H9 (cell line): ENCODE measurements around the gene SQOR. TPM values are rescaled to one million over a fixed set of nuclear protein-coding genes. Genes with fewer than 3 reads are reported as not detected.

Experiments
- DNase-seq: peaks from one replicate; pipeline ENCODE4 v3.0.0-alpha.2; 2017
- H2AFZ ChIP-seq: one replicate; pipeline ENCODE4 v1.6.1; 2013; ENCODE audit warnings: mild to moderate bottlenecking, low read length, control low read depth, moderate library complexity
- H2AK5ac ChIP-seq: 2 replicates; pipeline ENCODE4 v1.6.1; 2013; ENCODE audit warnings: low read length, control low read depth, mixed read lengths; ENCODE audit not compliant: insufficient read length
- H2BK120ac ChIP-seq: one replicate; pipeline ENCODE4 v1.6.1; 2013; ENCODE audit warnings: low read depth, mild to moderate bottlenecking, low read length, control low read depth, inconsistent platforms; ENCODE audit not compliant: poor library complexity, severe bottlenecking
- H2BK12ac ChIP-seq: 2 replicates; pipeline ENCODE4 v1.6.1; 2013; ENCODE audit warnings: low read length, control low read depth, mixed read lengths, low read depth; ENCODE audit not compliant: insufficient read length
- H2BK15ac ChIP-seq: 2 replicates; pipeline ENCODE4 v1.6.1; 2013; ENCODE audit warnings: low read depth, low read length, control low read depth
- H2BK20ac ChIP-seq: one replicate; pipeline ENCODE4 v1.6.1; 2013; ENCODE audit warnings: low read depth, mild to moderate bottlenecking, low read length, control low read depth, inconsistent platforms; ENCODE audit not compliant: poor library complexity, severe bottlenecking
- H2BK5ac ChIP-seq: 2 replicates; pipeline ENCODE4 v1.6.1; 2013; ENCODE audit warnings: low read length, control low read depth, mixed read lengths; ENCODE audit not compliant: insufficient read length
- H3K14ac ChIP-seq: 2 replicates; pipeline ENCODE4 v1.6.1; 2013; ENCODE audit warnings: low read length, control low read depth; ENCODE audit not compliant: insufficient read depth
- H3K18ac ChIP-seq: 2 replicates; pipeline ENCODE4 v1.6.1; 2013; ENCODE audit warnings: low read depth, mild to moderate bottlenecking, mixed read lengths, low read length, control low read depth; ENCODE audit not compliant: insufficient read length
- H3K23ac ChIP-seq: 2 replicates; pipeline ENCODE4 v1.6.1; 2013; ENCODE audit warnings: low read length, control low read depth, mixed read lengths, low read depth; ENCODE audit not compliant: insufficient read length
- H3K23me2 ChIP-seq: 2 replicates; pipeline ENCODE4 v1.6.1; 2013; ENCODE audit warnings: low read depth, mild to moderate bottlenecking, mixed read lengths, low read length, control low read depth; ENCODE audit not compliant: insufficient read length, poor library complexity, severe bottlenecking
- H3K27ac ChIP-seq: 2 replicates; pipeline ENCODE4 v1.5.1; 2013; ENCODE audit warnings: low read length, control low read depth, mixed read lengths, low read depth; ENCODE audit not compliant: insufficient read length
- H3K27me3 ChIP-seq: 2 replicates; pipeline ENCODE4 v1.6.1; 2013; ENCODE audit warnings: low read length, control low read depth, inconsistent platforms; ENCODE audit not compliant: insufficient read depth
- H3K4ac ChIP-seq: 2 replicates; pipeline ENCODE4 v1.6.1; 2013; ENCODE audit warnings: low read depth, mild to moderate bottlenecking, control low read depth, inconsistent platforms, low read length, moderate library complexity
- H3K4me1 ChIP-seq: 2 replicates; pipeline ENCODE4 v1.6.1; 2013; ENCODE audit warnings: low read length, control low read depth, inconsistent platforms; ENCODE audit not compliant: insufficient read depth
- H3K4me2 ChIP-seq: 2 replicates; pipeline ENCODE4 v1.6.1; 2013; ENCODE audit warnings: low read length, control low read depth, mixed read lengths; ENCODE audit not compliant: insufficient read length, insufficient read depth
- H3K56ac ChIP-seq: 2 replicates; pipeline ENCODE4 v1.6.1; 2013; ENCODE audit warnings: low read depth, mild to moderate bottlenecking, mixed read lengths, low read length, control low read depth; ENCODE audit not compliant: insufficient read length
- H3K79me1 ChIP-seq: 2 replicates; pipeline ENCODE4 v1.6.1; 2013; ENCODE audit warnings: low read depth, mild to moderate bottlenecking, moderate library complexity, low read length, control low read depth, inconsistent platforms; ENCODE audit not compliant: insufficient read depth, poor library complexity, severe bottlenecking
- H3K79me2 ChIP-seq: 2 replicates; pipeline ENCODE4 v1.6.1; 2013; ENCODE audit warnings: low read length, control low read depth, inconsistent platforms; ENCODE audit not compliant: insufficient read depth
- H3K9ac ChIP-seq: 2 replicates; pipeline ENCODE4 v1.6.1; 2013; ENCODE audit warnings: low read length, control low read depth, mixed read lengths; ENCODE audit not compliant: insufficient read length; ENCODE audit errors: extremely low read depth
- H3K9me3 ChIP-seq: one replicate; pipeline ENCODE4 v1.6.1; 2013; ENCODE audit warnings: low read depth, low read length, inconsistent platforms; ENCODE audit not compliant: control insufficient read depth
- H3T11ph ChIP-seq: one replicate; pipeline ENCODE4 v1.6.1; 2013; ENCODE audit warnings: mild to moderate bottlenecking, low read length, control low read depth, inconsistent platforms
- H4K20me1 ChIP-seq: one replicate; pipeline ENCODE4 v1.6.1; 2013; ENCODE audit not compliant: control insufficient read depth, insufficient read length, insufficient read depth
- H4K5ac ChIP-seq: 2 replicates; pipeline ENCODE4 v1.6.1; 2013; ENCODE audit warnings: low read depth, mild to moderate bottlenecking, mixed read lengths, low read length, control low read depth; ENCODE audit not compliant: insufficient read length
- H4K8ac ChIP-seq: replicated peaks from 2 replicates; pipeline ENCODE4 v1.6.1; 2013; ENCODE audit warnings: low read length, control low read depth, mixed read lengths, low read depth; ENCODE audit not compliant: insufficient read length
- H4K91ac ChIP-seq: 2 replicates; pipeline ENCODE4 v1.6.1; 2013; ENCODE audit warnings: low read depth, mild to moderate bottlenecking, moderate library complexity, mixed read lengths, low read length, control low read depth; ENCODE audit not compliant: insufficient read length
- H3K27ac Mint-ChIP-seq, 3 experiments: 2 replicates in 2 of 3; 3 replicates in 1 of 3; pipeline ENCODE4 v1.8.0; 2020 to 2021; ENCODE audit warnings: mixed read lengths in 3 of 3, mild to moderate bottlenecking in 1 of 3, moderate library complexity in 1 of 3
- H3K27me3 Mint-ChIP-seq: 2 replicates; pipeline ENCODE4 v1.8.0; 2021; ENCODE audit warnings: low read depth, mild to moderate bottlenecking, moderate library complexity, mixed read lengths
- H3K36me3 Mint-ChIP-seq, 3 experiments: 2 replicates in 2 of 3; 3 replicates in 1 of 3; pipeline ENCODE4 v1.8.0; 2020 to 2021; ENCODE audit warnings: low read depth in 3 of 3, mixed read lengths in 3 of 3; ENCODE audit not compliant: insufficient read depth in 1 of 3
- H3K4me1 Mint-ChIP-seq, 2 experiments: 2 replicates each; pipeline ENCODE4 v1.8.0; 2020; ENCODE audit warnings: mixed read lengths in 2 of 2
- H3K4me3 Mint-ChIP-seq, 2 experiments: 2 replicates in 1 of 2; 3 replicates in 1 of 2; pipeline ENCODE4 v1.8.0; 2020 to 2021; ENCODE audit warnings: mild to moderate bottlenecking in 2 of 2, mixed read lengths in 2 of 2, moderate library complexity in 1 of 2
- H3K9me3 Mint-ChIP-seq, 2 experiments: 2 replicates in 1 of 2; 3 replicates in 1 of 2; pipeline ENCODE4 v1.8.0; 2020; ENCODE audit warnings: mild to moderate bottlenecking in 2 of 2, mixed read lengths in 2 of 2, moderate library complexity in 1 of 2
- WGBS: extraction: QIAGEN DNeasy Blood & Tissue Kit; methylation state at CpG from one replicate; pipeline ENCODE4 v1.1.7; 2013; ENCODE audit warnings: missing lambda C conversion rate, low lambda C conversion rate, mixed read lengths; ENCODE audit not compliant: insufficient read length; ENCODE audit errors: extremely low coverage; 5-methylcytosine and 5-hydroxymethylcytosine counted together
- total RNA-seq: library from RNA; stranded (reverse); gene quantifications from 2 replicates; pipeline ENCODE4 v1.2.1, GENCODE V29; 2021
- TF ChIP-seq, protein P1 (sequence below): fragments of 200-600 bp; sonication (generic); conservative IDR thresholded peaks from 3 replicates; pipeline ENCODE4 v1.8.0; 2021; ENCODE audit warnings: antibody characterized with exemption, mild to moderate bottlenecking

SQOR gene
- total RNA-seq, 1 experiment from 2014 or later, result 0.17 TPM

DNA sequence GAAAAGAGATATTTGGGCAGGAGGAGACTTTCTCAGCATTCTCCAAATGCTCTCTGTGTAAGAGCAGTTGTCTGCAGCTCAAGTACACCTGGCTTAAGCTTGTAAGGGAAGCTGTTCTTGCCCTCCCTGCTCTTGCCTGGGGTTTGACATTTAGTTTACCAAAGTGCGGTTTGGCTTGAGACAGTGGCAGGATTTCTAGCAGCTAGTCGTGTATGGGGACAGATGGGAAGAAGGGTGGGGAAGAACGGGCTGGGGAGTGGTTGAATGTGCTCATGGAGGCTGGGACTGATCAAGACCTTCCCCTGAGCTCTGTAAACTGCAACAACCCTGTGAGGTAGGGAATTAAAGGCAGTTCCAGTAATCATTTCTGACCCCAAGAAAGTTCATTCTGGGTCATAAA, 39.8 kb downstream of the SQOR start:
- no peak overlapping the region for H3K4me2 ChIP-seq
- no peaks in the 10 kb centered on the region for H3K23me2 ChIP-seq
- H3K79me1 ChIP-seq, result no peaks in the 10 kb centered on the region
- no peak overlapping the region for H2AK5ac ChIP-seq
- no CpG with 5 or more reads among the region's 3 CpGs for WGBS
- no peak overlapping the region for H2BK12ac ChIP-seq
- H3T11ph ChIP-seq, result no peak overlapping the region
- H4K5ac ChIP-seq, result no peak overlapping the region
- H3K4me1 ChIP-seq, result no peaks in the 10 kb centered on the region
- no peaks in the 10 kb centered on the region for H3K9me3 Mint-ChIP-seq
- no peaks in the 10 kb centered on the region for H3K27me3 ChIP-seq
- no peak overlapping the region for H4K8ac ChIP-seq
- H3K9me3 ChIP-seq, result no peaks in the 10 kb centered on the region
- TF ChIP-seq, protein P1, sequence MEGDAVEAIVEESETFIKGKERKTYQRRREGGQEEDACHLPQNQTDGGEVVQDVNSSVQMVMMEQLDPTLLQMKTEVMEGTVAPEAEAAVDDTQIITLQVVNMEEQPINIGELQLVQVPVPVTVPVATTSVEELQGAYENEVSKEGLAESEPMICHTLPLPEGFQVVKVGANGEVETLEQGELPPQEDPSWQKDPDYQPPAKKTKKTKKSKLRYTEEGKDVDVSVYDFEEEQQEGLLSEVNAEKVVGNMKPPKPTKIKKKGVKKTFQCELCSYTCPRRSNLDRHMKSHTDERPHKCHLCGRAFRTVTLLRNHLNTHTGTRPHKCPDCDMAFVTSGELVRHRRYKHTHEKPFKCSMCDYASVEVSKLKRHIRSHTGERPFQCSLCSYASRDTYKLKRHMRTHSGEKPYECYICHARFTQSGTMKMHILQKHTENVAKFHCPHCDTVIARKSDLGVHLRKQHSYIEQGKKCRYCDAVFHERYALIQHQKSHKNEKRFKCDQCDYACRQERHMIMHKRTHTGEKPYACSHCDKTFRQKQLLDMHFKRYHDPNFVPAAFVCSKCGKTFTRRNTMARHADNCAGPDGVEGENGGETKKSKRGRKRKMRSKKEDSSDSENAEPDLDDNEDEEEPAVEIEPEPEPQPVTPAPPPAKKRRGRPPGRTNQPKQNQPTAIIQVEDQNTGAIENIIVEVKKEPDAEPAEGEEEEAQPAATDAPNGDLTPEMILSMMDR, result no peak
- H4K20me1 ChIP-seq, result no peaks in the 10 kb centered on the region
- no peak overlapping the region for H4K91ac ChIP-seq
- H3K27ac Mint-ChIP-seq, result no peak overlapping the region
- no peaks in the 10 kb centered on the region for H3K79me2 ChIP-seq
- H3K14ac ChIP-seq, result no peak overlapping the region
- H3K36me3 Mint-ChIP-seq, result no peaks in the 10 kb centered on the region
- no peak overlapping the region for H2BK5ac ChIP-seq
- H2AFZ ChIP-seq, result no peak overlapping the region
- H3K27me3 Mint-ChIP-seq, result peaks cover 3% of the 10 kb centered on the region
- no peak for DNase-seq
- H3K23ac ChIP-seq, result no peak overlapping the region
- H3K27ac ChIP-seq, result no peak overlapping the region
- H3K4me1 Mint-ChIP-seq, result no peaks in the 10 kb centered on the region
- H2BK20ac ChIP-seq, result no peak overlapping the region
- H3K4me3 Mint-ChIP-seq, result no peak overlapping the region
- no peak overlapping the region for H2BK15ac ChIP-seq
- no peak overlapping the region for H3K4ac ChIP-seq
- H3K56ac ChIP-seq, result no peak overlapping the region
- no peak overlapping the region for H2BK120ac ChIP-seq
- no peak overlapping the region for H3K9ac ChIP-seq
- H3K18ac ChIP-seq, result no peak overlapping the region
